Astrocyte (in vitro differentiated cells and primary cell): ENCODE data around the gene THNSL1. TPM values are rescaled to one million over a fixed set of nuclear protein-coding genes. Genes with fewer than 3 reads are reported as not detected.
A peak's percentile ranks its signal among the peaks of the same experiment; 100 is the strongest.

Experiments
- DNase-seq: peaks from one replicate; pipeline ENCODE4 v3.0.0-alpha.2; 2010; ENCODE audit warnings: low read depth
- FAIRE-seq: peaks from 2 replicates; lab custom pipeline; 2011; peaks lifted over from hg19 to GRCh38; lab: Jason Lieb, UNC
- H2AFZ ChIP-seq: 2 replicates; pipeline ENCODE4 v1.6.0; 2012; ENCODE audit warnings: low read depth, low read length, inconsistent platforms
- H3K27ac ChIP-seq: 2 replicates; pipeline ENCODE4 v1.5.1; 2011; ENCODE audit warnings: low read depth, low read length, inconsistent platforms
- H3K27me3 ChIP-seq: 2 replicates; pipeline ENCODE4 v1.6.0; 2011; ENCODE audit warnings: low read length, inconsistent platforms; ENCODE audit not compliant: insufficient read depth
- H3K36me3 ChIP-seq: 2 replicates; pipeline ENCODE4 v1.5.1; 2011; ENCODE audit warnings: low read length, inconsistent platforms; ENCODE audit not compliant: insufficient read depth
- H3K4me1 ChIP-seq: 2 replicates; pipeline ENCODE4 v1.5.1; 2011; ENCODE audit warnings: low read length, inconsistent platforms; ENCODE audit not compliant: insufficient read depth
- H3K4me2 ChIP-seq: 2 replicates; pipeline ENCODE4 v1.6.0; 2012; ENCODE audit warnings: low read length, inconsistent platforms
- H3K4me3 ChIP-seq: 2 replicates; pipeline ENCODE4 v1.5.1; 2011; ENCODE audit warnings: low read depth, mild to moderate bottlenecking, low read length, inconsistent platforms; ENCODE audit not compliant: insufficient read depth
- H3K79me2 ChIP-seq: 2 replicates; pipeline ENCODE4 v1.6.0; 2012; ENCODE audit warnings: mild to moderate bottlenecking, low read length, inconsistent platforms; ENCODE audit not compliant: insufficient read depth
- H3K9ac ChIP-seq: 2 replicates; pipeline ENCODE4 v1.6.0; 2012; ENCODE audit warnings: mild to moderate bottlenecking, low read length, inconsistent platforms
- H3K9me3 ChIP-seq: 2 replicates; pipeline ENCODE4 v1.5.1; 2012; ENCODE audit warnings: low read depth, mild to moderate bottlenecking, low read length, inconsistent platforms; ENCODE audit not compliant: insufficient read depth
- H4K20me1 ChIP-seq: 2 replicates; pipeline ENCODE4 v1.6.0; 2012; ENCODE audit warnings: low read length, inconsistent platforms; ENCODE audit not compliant: insufficient read depth
- H3K27ac Mint-ChIP-seq: one replicate; pipeline ENCODE4 v1.8.0; 2021; ENCODE audit warnings: mild to moderate bottlenecking, mixed read lengths; ENCODE audit not compliant: unreplicated experiment
- H3K27me3 Mint-ChIP-seq: one replicate; pipeline ENCODE4 v1.8.0; 2021; ENCODE audit warnings: low read depth, mixed read lengths; ENCODE audit not compliant: unreplicated experiment
- H3K36me3 Mint-ChIP-seq: one replicate; pipeline ENCODE4 v1.8.0; 2021; ENCODE audit warnings: low read depth, mixed read lengths; ENCODE audit not compliant: unreplicated experiment
- H3K4me1 Mint-ChIP-seq: one replicate; pipeline ENCODE4 v1.8.0; 2021; ENCODE audit warnings: low read depth, mixed read lengths; ENCODE audit not compliant: unreplicated experiment
- H3K4me3 Mint-ChIP-seq: one replicate; pipeline ENCODE4 v1.8.0; 2021; ENCODE audit warnings: mild to moderate bottlenecking, moderate library complexity, mixed read lengths; ENCODE audit not compliant: unreplicated experiment
- H3K9me3 Mint-ChIP-seq: one replicate; pipeline ENCODE4 v1.8.0; 2021; ENCODE audit warnings: mild to moderate bottlenecking, mixed read lengths; ENCODE audit not compliant: unreplicated experiment
- EZH2 ChIP-seq: IDR thresholded peaks from 2 replicates; pipeline ENCODE4 v1.6.1; 2012; ENCODE audit warnings: mild to moderate bottlenecking, low read length, inconsistent platforms; ENCODE audit not compliant: insufficient read depth
- total RNA-seq: library from RNA; stranded (reverse); gene quantifications from 2 replicates; pipeline ENCODE4 v1.2.1, GENCODE V29; 2021
- TF ChIP-seq, protein P1 (sequence below): IDR thresholded peaks from 2 replicates; pipeline ENCODE4 v1.5.1; 2011; ENCODE audit warnings: low read depth, mild to moderate bottlenecking, inconsistent platforms, low read length, moderate library complexity; ENCODE audit not compliant: insufficient read depth

Gene THNSL1
- total RNA-seq, 1 donor from 2014 or later = 2.7 TPM

DNA sequence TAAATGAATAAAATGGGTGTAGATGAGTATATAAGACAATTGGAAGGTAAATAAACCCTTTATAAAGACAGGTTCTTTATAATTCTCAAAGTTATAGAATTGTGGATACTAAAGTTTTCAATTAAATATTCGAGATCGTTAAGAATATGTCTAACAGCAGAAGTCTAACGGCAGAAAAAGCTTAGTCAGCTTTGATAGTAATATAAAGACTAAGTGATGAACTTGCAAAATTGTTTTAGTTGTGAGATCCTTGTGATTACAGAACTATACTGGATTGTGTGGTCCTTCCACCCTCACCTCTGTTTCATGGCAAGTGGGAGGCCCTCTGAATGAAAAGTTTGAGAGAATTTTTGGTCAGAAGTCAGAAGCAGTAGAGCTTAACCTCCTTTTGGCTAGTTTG is 2.3 kb downstream of the THNSL1 start:
- FAIRE-seq = no peak
- no peak overlapping the region for H3K4me3 Mint-ChIP-seq

DNA sequence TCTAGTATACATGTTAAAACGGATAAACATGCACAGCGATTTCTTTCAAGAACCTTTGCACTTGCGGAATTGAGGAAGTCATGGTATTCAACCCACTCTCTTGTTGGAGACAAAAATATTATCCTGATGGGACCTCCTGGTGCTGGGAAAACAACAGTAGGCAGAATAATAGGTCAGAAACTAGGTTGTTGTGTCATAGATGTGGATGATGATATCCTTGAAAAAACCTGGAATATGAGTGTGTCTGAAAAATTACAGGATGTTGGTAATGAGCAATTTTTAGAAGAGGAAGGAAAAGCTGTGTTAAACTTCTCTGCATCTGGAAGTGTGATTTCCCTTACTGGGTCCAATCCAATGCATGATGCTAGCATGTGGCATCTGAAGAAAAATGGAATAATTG is 6.9 kb downstream of the THNSL1 start:
- FAIRE-seq (peak; percentile 45), DNase-seq (no peak)
- H3K27me3 ChIP-seq = no peaks in the 10 kb centered on the region
- TF ChIP-seq EZH2 = no peak
- TF ChIP-seq, protein P1, sequence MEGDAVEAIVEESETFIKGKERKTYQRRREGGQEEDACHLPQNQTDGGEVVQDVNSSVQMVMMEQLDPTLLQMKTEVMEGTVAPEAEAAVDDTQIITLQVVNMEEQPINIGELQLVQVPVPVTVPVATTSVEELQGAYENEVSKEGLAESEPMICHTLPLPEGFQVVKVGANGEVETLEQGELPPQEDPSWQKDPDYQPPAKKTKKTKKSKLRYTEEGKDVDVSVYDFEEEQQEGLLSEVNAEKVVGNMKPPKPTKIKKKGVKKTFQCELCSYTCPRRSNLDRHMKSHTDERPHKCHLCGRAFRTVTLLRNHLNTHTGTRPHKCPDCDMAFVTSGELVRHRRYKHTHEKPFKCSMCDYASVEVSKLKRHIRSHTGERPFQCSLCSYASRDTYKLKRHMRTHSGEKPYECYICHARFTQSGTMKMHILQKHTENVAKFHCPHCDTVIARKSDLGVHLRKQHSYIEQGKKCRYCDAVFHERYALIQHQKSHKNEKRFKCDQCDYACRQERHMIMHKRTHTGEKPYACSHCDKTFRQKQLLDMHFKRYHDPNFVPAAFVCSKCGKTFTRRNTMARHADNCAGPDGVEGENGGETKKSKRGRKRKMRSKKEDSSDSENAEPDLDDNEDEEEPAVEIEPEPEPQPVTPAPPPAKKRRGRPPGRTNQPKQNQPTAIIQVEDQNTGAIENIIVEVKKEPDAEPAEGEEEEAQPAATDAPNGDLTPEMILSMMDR = no peak
- peak overlapping the region; percentile 5 for H3K4me2 ChIP-seq
- Mint-ChIP-seq H3K36me3 (no peaks in the 10 kb centered on the region), H3K27me3 (no peaks in the 10 kb centered on the region), H3K4me3 (no peak overlapping the region), H3K4me1 (no peaks in the 10 kb centered on the region), H3K27ac (no peak overlapping the region), H3K9me3 (no peaks in the 10 kb centered on the region)
- H2AFZ ChIP-seq = no peak overlapping the region
- H3K4me1 ChIP-seq = no peaks in the 10 kb centered on the region
- no peaks in the 10 kb centered on the region for H3K36me3 ChIP-seq
- H4K20me1 ChIP-seq = no peaks in the 10 kb centered on the region
- no peaks in the 10 kb centered on the region for H3K9me3 ChIP-seq
- no peak overlapping the region for H3K4me3 ChIP-seq
- H3K79me2 ChIP-seq = peaks cover 2% of the 10 kb centered on the region
- H3K9ac ChIP-seq = no peak overlapping the region
- H3K27ac ChIP-seq = no peak overlapping the region

More for the DNA sequence above, 2.3 kb downstream of the THNSL1 start:
- DNase-seq = no peak
- Histone ChIP-seq H3K4me2 (no peak overlapping the region), H3K4me1 (peaks cover 4% of the 10 kb centered on the region), H2AFZ (no peak overlapping the region), H3K36me3 (no peaks in the 10 kb centered on the region), H3K4me3 (no peak overlapping the region), H3K79me2 (peaks cover 9% of the 10 kb centered on the region), H3K9me3 (no peaks in the 10 kb centered on the region), H3K27me3 (no peaks in the 10 kb centered on the region), H3K27ac (no peak overlapping the region), H4K20me1 (no peaks in the 10 kb centered on the region), H3K9ac (no peak overlapping the region)
- H3K4me1 Mint-ChIP-seq = no peaks in the 10 kb centered on the region
- no peaks in the 10 kb centered on the region for H3K27me3 Mint-ChIP-seq
- no peak overlapping the region for H3K27ac Mint-ChIP-seq
- no peaks in the 10 kb centered on the region for H3K9me3 Mint-ChIP-seq
- no peak for TF ChIP-seq EZH2
- TF ChIP-seq, protein P1 = no peak
- no peaks in the 10 kb centered on the region for H3K36me3 Mint-ChIP-seq

- Histone ChIP-seq H3K9ac (no peak overlapping the region), H3K36me3 (no peaks in the 10 kb centered on the region), H3K27me3 (no peaks in the 10 kb centered on the region), H2AFZ (no peak overlapping the region), H3K79me2 (no peaks in the 10 kb centered on the region), H4K20me1 (no peaks in the 10 kb centered on the region), H3K4me1 (no peaks in the 10 kb centered on the region), H3K4me3 (no peak overlapping the region), H3K9me3 (no peaks in the 10 kb centered on the region), H3K4me2 (no peak overlapping the region), H3K27ac (no peak overlapping the region)
- no peaks in the 10 kb centered on the region for H3K36me3 Mint-ChIP-seq
- no peaks in the 10 kb centered on the region for H3K9me3 Mint-ChIP-seq
- no peak overlapping the region for H3K4me3 Mint-ChIP-seq
- no peaks in the 10 kb centered on the region for H3K4me1 Mint-ChIP-seq
- TF ChIP-seq EZH2 = no peak
- TF ChIP-seq, protein P1 = no peak
- H3K27me3 Mint-ChIP-seq = no peaks in the 10 kb centered on the region
- no peak overlapping the region for H3K27ac Mint-ChIP-seq
- DNase-seq (no peak), FAIRE-seq (no peak)
Measured at GRCh38 chr10:25024528-25024927, 8.1 kb downstream of the THNSL1 start.
